Measurements from ENCODE around the gene PFDN6.

Gene PFDN6

GRCh38 chr6:33297956-33298772 is 8.8 kb downstream of the PFDN6 start:
- H3K9ac ChIP-seq (ENCODE audit: low read depth, low read length) = peak overlapping the region; percentile 73
- H3K36me3 ChIP-seq (ENCODE audit: insufficient read depth, low read length) = peaks cover 26% of the 10 kb centered on the region; the same call in 1 of the 2 replicates
- peak overlapping the region; percentile 78 for H3K4me3 ChIP-seq (ENCODE audit: low read length)
- no peaks in the 10 kb centered on the region for H3K4me1 ChIP-seq (ENCODE audit: insufficient read depth, low read length)
- no peaks in the 10 kb centered on the region for H3K27me3 ChIP-seq (ENCODE audit: insufficient read depth, low read length)
- WGBS = under 1% methylated on average over 35 of the region's 42 CpGs
- H3K27ac ChIP-seq (ENCODE audit: low read depth, low read length) = peak overlapping the region; percentile 75; the same call in 1 of the 2 replicates
- H3K9me3 ChIP-seq (ENCODE audit: insufficient read depth, low read depth, low read length) = no peaks in the 10 kb centered on the region

- Histone ChIP-seq H3K9me3 (ENCODE audit: insufficient read depth, low read depth, low read length) (no peaks in the 10 kb centered on the region), H3K9ac (ENCODE audit: low read depth, low read length) (peak within 1 kb of the TSS; percentile 89), H3K27me3 (ENCODE audit: insufficient read depth, low read length) (no peaks in the 10 kb centered on the region), H3K4me1 (ENCODE audit: insufficient read depth, low read length) (no peaks in the 10 kb centered on the region), H3K36me3 (ENCODE audit: insufficient read depth, low read length) (peaks cover 23% of the 10 kb centered on the region; the same call in 1 of the 2 replicates), H3K27ac (ENCODE audit: low read depth, low read length) (peak within 1 kb of the TSS; percentile 99), H3K4me3 (ENCODE audit: low read length) (peak within 1 kb of the TSS; percentile 78)
- WGBS = under 1% methylated on average over 30 of the region's 34 CpGs
Measured at GRCh38 chr6:33298773-33299236, 9.4 kb downstream of the PFDN6 start, which contains the start of gene RGL2. Gene RGL2, minus strand, starts transcription at chr6:33298942. Its CDS starts 332 bp downstream, at chr6:33298610.

- H3K36me3 ChIP-seq (ENCODE audit: insufficient read depth, low read length) = peaks cover 21% of the 10 kb centered on the region; the same call in 1 of the 2 replicates
- peak overlapping the region; percentile 99 for H3K27ac ChIP-seq (ENCODE audit: low read depth, low read length)
- no peaks in the 10 kb centered on the region for H3K9me3 ChIP-seq (ENCODE audit: insufficient read depth, low read depth, low read length)
- peak overlapping the region; percentile 89 for H3K9ac ChIP-seq (ENCODE audit: low read depth, low read length)
- H3K27me3 ChIP-seq (ENCODE audit: insufficient read depth, low read length) = no peaks in the 10 kb centered on the region
- H3K4me1 ChIP-seq (ENCODE audit: insufficient read depth, low read length) = no peaks in the 10 kb centered on the region
- peak overlapping the region; percentile 78 for H3K4me3 ChIP-seq (ENCODE audit: low read length)
- under 1% methylated on average over 54 of the region's 54 CpGs for WGBS
Measured at GRCh38 chr6:33299237-33299944, 10.0 kb downstream of the PFDN6 start.

- Histone ChIP-seq H3K27ac (ENCODE audit: low read depth, low read length) (no peak overlapping the region), H3K4me3 (ENCODE audit: low read length) (no peak overlapping the region), H3K9ac (ENCODE audit: low read depth, low read length) (no peak overlapping the region), H3K4me1 (ENCODE audit: insufficient read depth, low read length) (no peaks in the 10 kb centered on the region), H3K27me3 (ENCODE audit: insufficient read depth, low read length) (no peaks in the 10 kb centered on the region), H3K36me3 (ENCODE audit: insufficient read depth, low read length) (peaks cover 13% of the 10 kb centered on the region; the same call in 1 of the 2 replicates), H3K9me3 (ENCODE audit: insufficient read depth, low read depth, low read length) (no peaks in the 10 kb centered on the region)
- WGBS = 90% methylated on average over 2 of the region's 3 CpGs
Measured at GRCh38 chr6:33301877-33302276, 12.5 kb downstream of the PFDN6 start.

- Histone ChIP-seq H3K9me3 (ENCODE audit: insufficient read depth, low read depth, low read length) (no peaks in the 10 kb centered on the region), H3K4me3 (ENCODE audit: low read length) (no peak overlapping the region), H3K36me3 (ENCODE audit: insufficient read depth, low read length) (peaks cover 13% of the 10 kb centered on the region; the same call in 1 of the 2 replicates), H3K27ac (ENCODE audit: low read depth, low read length) (no peak overlapping the region), H3K4me1 (ENCODE audit: insufficient read depth, low read length) (no peaks in the 10 kb centered on the region), H3K27me3 (ENCODE audit: insufficient read depth, low read length) (no peaks in the 10 kb centered on the region), H3K9ac (ENCODE audit: low read depth, low read length) (no peak overlapping the region)
- 88% methylated on average over 16 of the region's 16 CpGs for WGBS
Measured at GRCh38 chr6:33304216-33304615, 14.8 kb downstream of the PFDN6 start.

- Histone ChIP-seq H3K27me3 (ENCODE audit: insufficient read depth, low read length) (no peaks in the 10 kb centered on the region), H3K4me1 (ENCODE audit: insufficient read depth, low read length) (no peaks in the 10 kb centered on the region), H3K9me3 (ENCODE audit: insufficient read depth, low read depth, low read length) (no peaks in the 10 kb centered on the region), H3K36me3 (ENCODE audit: insufficient read depth, low read length) (peaks cover 13% of the 10 kb centered on the region; the same call in 1 of the 2 replicates), H3K4me3 (ENCODE audit: low read length) (no peak overlapping the region), H3K27ac (ENCODE audit: low read depth, low read length) (no peak overlapping the region), H3K9ac (ENCODE audit: low read depth, low read length) (no peak overlapping the region)
- WGBS = 91% methylated on average over 8 of the region's 8 CpGs
Measured at GRCh38 chr6:33305052-33305451, 15.7 kb downstream of the PFDN6 start.

GRCh38 chr6:33306356-33306755 is 17.0 kb downstream of the PFDN6 start:
- Histone ChIP-seq H3K27ac (ENCODE audit: low read depth, low read length) (no peak overlapping the region), H3K4me3 (ENCODE audit: low read length) (no peak overlapping the region), H3K9ac (ENCODE audit: low read depth, low read length) (no peak overlapping the region), H3K36me3 (ENCODE audit: insufficient read depth, low read length) (peaks cover 10% of the 10 kb centered on the region; the same call in 1 of the 2 replicates), H3K4me1 (ENCODE audit: insufficient read depth, low read length) (no peaks in the 10 kb centered on the region), H3K9me3 (ENCODE audit: insufficient read depth, low read depth, low read length) (no peaks in the 10 kb centered on the region), H3K27me3 (ENCODE audit: insufficient read depth, low read length) (no peaks in the 10 kb centered on the region)
- WGBS = 95% methylated on average over 4 of the region's 4 CpGs

- Histone ChIP-seq H3K27ac (ENCODE audit: low read depth, low read length) (no peak overlapping the region; the same call in 1 of the 2 replicates), H3K4me3 (ENCODE audit: low read length) (peak overlapping the region; percentile 92), H3K27me3 (ENCODE audit: insufficient read depth, low read length) (no peaks in the 10 kb centered on the region), H3K9me3 (ENCODE audit: insufficient read depth, low read depth, low read length) (no peaks in the 10 kb centered on the region), H3K4me1 (ENCODE audit: insufficient read depth, low read length) (0 out of 2 replicates have a peak, but pooled peaks cover 2% of the 10 kb centered on the region), H3K36me3 (ENCODE audit: insufficient read depth, low read length) (no peaks in the 10 kb centered on the region; the same call in 1 of the 2 replicates), H3K9ac (ENCODE audit: low read depth, low read length) (peak overlapping the region; percentile 28; the same call in 1 of the 2 replicates)
- 4% methylated on average over 28 of the region's 29 CpGs for WGBS
Measured at GRCh38 chr6:33312361-33313104, 23.1 kb downstream of the PFDN6 start.

- Histone ChIP-seq H3K9me3 (ENCODE audit: insufficient read depth, low read depth, low read length) (no peaks in the 10 kb centered on the region), H3K27ac (ENCODE audit: low read depth, low read length) (no peak overlapping the region; the same call in 1 of the 2 replicates), H3K9ac (ENCODE audit: low read depth, low read length) (peak overlapping the region; percentile 74), H3K27me3 (ENCODE audit: insufficient read depth, low read length) (no peaks in the 10 kb centered on the region), H3K4me3 (ENCODE audit: low read length) (peak overlapping the region; percentile 92), H3K4me1 (ENCODE audit: insufficient read depth, low read length) (0 out of 2 replicates have a peak, but pooled peaks cover 2% of the 10 kb centered on the region), H3K36me3 (ENCODE audit: insufficient read depth, low read length) (no peaks in the 10 kb centered on the region; the same call in 1 of the 2 replicates)
- 1% methylated on average over 33 of the region's 33 CpGs for WGBS
Measured at GRCh38 chr6:33313105-33313708, 23.8 kb downstream of the PFDN6 start.

Data from HUES64 (cell line).